OCI-LY3 (cell line): ENCODE results near the gene SYT2.

Experiments
- H2AFZ ChIP-seq: fragments of 200-600, 300-600 bp; shearing (Covaris generic); 2 replicates; pipeline ENCODE4 v1.6.0; 2014; ENCODE audit warnings: antibody characterized with exemption, low read depth, low read length
- H3K27ac ChIP-seq: fragments of 200-600, 300-600 bp; sonication (generic); 2 replicates; pipeline ENCODE4 v1.5.1; 2014; ENCODE audit warnings: mild to moderate bottlenecking, low read length, moderate library complexity, mixed read lengths
- H3K27me3 ChIP-seq: fragments of 200-600, 300-600 bp; sonication (generic); 2 replicates; pipeline ENCODE4 v1.6.1; 2014; ENCODE audit warnings: low read depth, low read length, mixed read lengths
- H3K36me3 ChIP-seq: fragments of 200-600, 300-600 bp; sonication (generic); replicated peaks from 2 replicates; pipeline ENCODE3; 2014; ENCODE audit warnings: low read depth, low read length, mixed read lengths
- H3K4me1 ChIP-seq: fragments of 300-600, 200-600 bp; sonication (generic); 2 replicates; pipeline ENCODE4 v1.6.1; 2014; ENCODE audit warnings: low read length, mixed read lengths
- H3K4me2 ChIP-seq: fragments of 200-600, 300-600 bp; sonication (generic); 2 replicates; pipeline ENCODE4 v1.6.1; 2014; ENCODE audit warnings: low read length, mixed read lengths
- H3K4me3 ChIP-seq: fragments of 300-600, 200-600 bp; sonication (generic); 2 replicates; pipeline ENCODE4 v1.5.1; 2014; ENCODE audit warnings: antibody characterized with exemption, mild to moderate bottlenecking, low read length, moderate library complexity
- H3K79me2 ChIP-seq: fragments of 300-600, 200-600 bp; shearing (Covaris generic); 2 replicates; pipeline ENCODE4 v1.6.1; 2014; ENCODE audit warnings: mild to moderate bottlenecking, low read length, mixed read lengths
- H3K9ac ChIP-seq: fragments of 300-600, 200-600 bp; shearing (Covaris generic); 2 replicates; pipeline ENCODE4 v1.6.0; 2014; ENCODE audit warnings: mild to moderate bottlenecking, low read length, moderate library complexity
- H3K9me3 ChIP-seq: fragments of 200-600, 300-600 bp; shearing (Covaris generic); 2 replicates; pipeline ENCODE4 v1.6.1; 2014; ENCODE audit warnings: low read length, mixed read lengths; ENCODE audit not compliant: insufficient read depth
- H4K20me1 ChIP-seq: fragments of 200-600, 300-600 bp; sonication (generic); 2 replicates; pipeline ENCODE4 v1.6.1; 2016; ENCODE audit warnings: low read length, mixed read lengths; ENCODE audit not compliant: insufficient read depth
- CTCF ChIP-seq: fragments of 200-600, 300-600 bp; sonication (generic); IDR thresholded peaks from 2 replicates; pipeline ENCODE4 v1.5.1; 2014; ENCODE audit warnings: antibody characterized with exemption, low read length, low read depth
- EZH2phosphoT487 ChIP-seq: fragments of 200-600 bp; shearing (Covaris generic); IDR thresholded peaks from 2 replicates; pipeline ENCODE4 v1.6.1; 2018; ENCODE audit warnings: antibody characterized with exemption, mixed run types, low read depth

The SYT2 gene

GRCh38 chr1:202671399-202671798 lies 38.9 kb downstream of the SYT2 start:
- Histone ChIP-seq H3K9me3 (no peaks in the 10 kb centered on the region), H3K36me3 (no peaks in the 10 kb centered on the region), H3K79me2 (no peaks in the 10 kb centered on the region), H3K4me3 (no peak overlapping the region), H4K20me1 (no peaks in the 10 kb centered on the region), H3K27me3 (peaks cover 26% of the 10 kb centered on the region), H3K4me1 (no peaks in the 10 kb centered on the region), H3K9ac (no peak overlapping the region), H3K4me2 (no peak overlapping the region), H2AFZ (no peak overlapping the region), H3K27ac (no peak overlapping the region)
- TF ChIP-seq EZH2phosphoT487 (no peak), CTCF (no peak)

- Histone ChIP-seq H3K9ac (no peak overlapping the region), H2AFZ (no peak overlapping the region), H3K4me2 (no peak overlapping the region), H3K4me3 (no peak overlapping the region), H3K79me2 (no peaks in the 10 kb centered on the region), H4K20me1 (0 out of 2 replicates have a peak, but pooled peaks cover 5% of the 10 kb centered on the region), H3K27ac (no peak overlapping the region), H3K36me3 (no peaks in the 10 kb centered on the region), H3K9me3 (no peaks in the 10 kb centered on the region), H3K4me1 (no peaks in the 10 kb centered on the region), H3K27me3 (peaks cover 43% of the 10 kb centered on the region)
- no peak for TF ChIP-seq EZH2phosphoT487
- no peak for TF ChIP-seq CTCF
Observed at GRCh38 chr1:202665417-202665816, 44.8 kb downstream of the SYT2 start.

GRCh38 chr1:202664083-202664482 lies 46.2 kb downstream of the SYT2 start:
- Histone ChIP-seq H3K9ac (no peak overlapping the region), H3K9me3 (no peaks in the 10 kb centered on the region), H3K79me2 (no peaks in the 10 kb centered on the region), H2AFZ (no peak overlapping the region), H3K27me3 (peaks cover 48% of the 10 kb centered on the region), H3K4me3 (no peak overlapping the region), H3K36me3 (no peaks in the 10 kb centered on the region), H4K20me1 (0 out of 2 replicates have a peak, but pooled peaks cover 5% of the 10 kb centered on the region), H3K4me1 (no peaks in the 10 kb centered on the region), H3K4me2 (no peak overlapping the region), H3K27ac (no peak overlapping the region)
- TF ChIP-seq CTCF (no peak), EZH2phosphoT487 (no peak)

- H3K79me2 ChIP-seq: no peaks in the 10 kb centered on the region
- no peak overlapping the region for H3K9ac ChIP-seq
- H3K4me1 ChIP-seq: no peaks in the 10 kb centered on the region
- H3K9me3 ChIP-seq: no peaks in the 10 kb centered on the region
- H4K20me1 ChIP-seq: 0 out of 2 replicates have a peak, but pooled peaks cover 5% of the 10 kb centered on the region
- TF ChIP-seq EZH2phosphoT487: no peak
- TF ChIP-seq CTCF: no peak
- no peak overlapping the region for H3K27ac ChIP-seq
- H3K27me3 ChIP-seq: peaks cover 57% of the 10 kb centered on the region
- no peaks in the 10 kb centered on the region for H3K36me3 ChIP-seq
- no peak overlapping the region for H3K4me2 ChIP-seq
- no peak overlapping the region for H3K4me3 ChIP-seq
- no peak overlapping the region for H2AFZ ChIP-seq
Observed at GRCh38 chr1:202663131-202663530, 47.1 kb downstream of the SYT2 start.
